ENCODE results near the gene GPR18. TPM values are rescaled to one million over a fixed set of nuclear protein-coding genes. Genes with fewer than 3 reads are reported as not detected.
"Not testable (repeated sequence)": the region's sequence is repeated elsewhere in the genome, so short reads cannot be mapped to it uniquely, and the experiment has no call there.

The GPR18 gene
- total RNA-seq, 1 donor from 2014 or later = not detected

DNA sequence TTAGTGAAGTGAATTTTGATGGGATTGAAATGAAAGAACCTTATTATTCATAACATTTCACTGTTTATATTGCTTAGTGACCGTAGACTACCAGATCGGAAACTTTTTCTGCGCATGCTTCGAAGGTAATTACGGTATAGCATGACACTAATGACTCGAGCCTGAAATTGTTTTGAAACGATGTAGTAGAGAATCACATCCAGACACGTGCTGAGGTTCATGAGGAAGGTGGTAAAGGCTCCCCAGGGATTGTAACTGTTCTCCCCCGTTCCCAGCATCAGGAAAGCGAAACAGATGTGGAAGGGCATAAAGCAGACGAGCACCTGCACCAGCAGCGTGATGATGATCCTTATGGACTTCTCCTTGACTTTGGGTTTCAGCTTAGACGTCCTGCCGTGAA is 3.3 kb downstream of the GPR18 start:
- DNase-seq (ENCODE audit: low read depth) (no peak), FAIRE-seq (no peak)

DNA sequence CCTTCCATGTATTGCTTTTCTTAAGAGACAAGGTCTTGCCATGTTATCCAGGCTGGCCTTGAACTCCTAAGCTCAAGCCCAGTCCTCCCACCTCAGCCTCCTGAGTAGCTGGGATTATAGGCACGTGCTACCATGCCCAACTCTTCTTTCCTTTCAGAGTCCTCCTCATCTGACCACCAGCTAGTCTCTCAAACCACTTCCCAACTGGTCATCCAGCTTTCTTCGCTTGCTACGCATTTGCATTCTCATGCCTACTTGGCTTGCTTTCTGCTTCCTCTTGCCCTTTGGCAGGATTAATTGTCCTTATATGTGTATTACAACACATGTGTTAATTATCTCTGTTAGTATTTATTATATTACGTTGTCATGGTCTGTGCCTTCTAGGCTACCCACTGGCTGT is 6.3 kb downstream of the GPR18 start:
- TF ChIP-seq, protein P1, sequence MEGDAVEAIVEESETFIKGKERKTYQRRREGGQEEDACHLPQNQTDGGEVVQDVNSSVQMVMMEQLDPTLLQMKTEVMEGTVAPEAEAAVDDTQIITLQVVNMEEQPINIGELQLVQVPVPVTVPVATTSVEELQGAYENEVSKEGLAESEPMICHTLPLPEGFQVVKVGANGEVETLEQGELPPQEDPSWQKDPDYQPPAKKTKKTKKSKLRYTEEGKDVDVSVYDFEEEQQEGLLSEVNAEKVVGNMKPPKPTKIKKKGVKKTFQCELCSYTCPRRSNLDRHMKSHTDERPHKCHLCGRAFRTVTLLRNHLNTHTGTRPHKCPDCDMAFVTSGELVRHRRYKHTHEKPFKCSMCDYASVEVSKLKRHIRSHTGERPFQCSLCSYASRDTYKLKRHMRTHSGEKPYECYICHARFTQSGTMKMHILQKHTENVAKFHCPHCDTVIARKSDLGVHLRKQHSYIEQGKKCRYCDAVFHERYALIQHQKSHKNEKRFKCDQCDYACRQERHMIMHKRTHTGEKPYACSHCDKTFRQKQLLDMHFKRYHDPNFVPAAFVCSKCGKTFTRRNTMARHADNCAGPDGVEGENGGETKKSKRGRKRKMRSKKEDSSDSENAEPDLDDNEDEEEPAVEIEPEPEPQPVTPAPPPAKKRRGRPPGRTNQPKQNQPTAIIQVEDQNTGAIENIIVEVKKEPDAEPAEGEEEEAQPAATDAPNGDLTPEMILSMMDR (IDR thresholded peaks at IDR 0.05; ENCODE audit: insufficient read depth, low read length, severe bottlenecking) = no peak
- FAIRE-seq = no peak
- no peak for DNase-seq (ENCODE audit: low read depth)
- Histone ChIP-seq H3K4me3 (ENCODE audit: low read depth, low read length) (no peak overlapping the region), H3K27me3 (ENCODE audit: control insufficient read depth, insufficient read depth, low read length) (no peaks in the 10 kb centered on the region), H3K36me3 (ENCODE audit: control insufficient read depth, insufficient read depth, low read length) (peaks cover 2% of the 10 kb centered on the region)

More for the DNA sequence above, 3.3 kb downstream of the GPR18 start:
- TF ChIP-seq, protein P1 (IDR thresholded peaks at IDR 0.05; ENCODE audit: insufficient read depth, low read length, severe bottlenecking) = no peak
- Histone ChIP-seq H3K4me3 (ENCODE audit: low read depth, low read length) (no peak overlapping the region), H3K27me3 (ENCODE audit: control insufficient read depth, insufficient read depth, low read length) (no peaks in the 10 kb centered on the region), H3K36me3 (ENCODE audit: control insufficient read depth, insufficient read depth, low read length) (peaks cover 2% of the 10 kb centered on the region)

DNA sequence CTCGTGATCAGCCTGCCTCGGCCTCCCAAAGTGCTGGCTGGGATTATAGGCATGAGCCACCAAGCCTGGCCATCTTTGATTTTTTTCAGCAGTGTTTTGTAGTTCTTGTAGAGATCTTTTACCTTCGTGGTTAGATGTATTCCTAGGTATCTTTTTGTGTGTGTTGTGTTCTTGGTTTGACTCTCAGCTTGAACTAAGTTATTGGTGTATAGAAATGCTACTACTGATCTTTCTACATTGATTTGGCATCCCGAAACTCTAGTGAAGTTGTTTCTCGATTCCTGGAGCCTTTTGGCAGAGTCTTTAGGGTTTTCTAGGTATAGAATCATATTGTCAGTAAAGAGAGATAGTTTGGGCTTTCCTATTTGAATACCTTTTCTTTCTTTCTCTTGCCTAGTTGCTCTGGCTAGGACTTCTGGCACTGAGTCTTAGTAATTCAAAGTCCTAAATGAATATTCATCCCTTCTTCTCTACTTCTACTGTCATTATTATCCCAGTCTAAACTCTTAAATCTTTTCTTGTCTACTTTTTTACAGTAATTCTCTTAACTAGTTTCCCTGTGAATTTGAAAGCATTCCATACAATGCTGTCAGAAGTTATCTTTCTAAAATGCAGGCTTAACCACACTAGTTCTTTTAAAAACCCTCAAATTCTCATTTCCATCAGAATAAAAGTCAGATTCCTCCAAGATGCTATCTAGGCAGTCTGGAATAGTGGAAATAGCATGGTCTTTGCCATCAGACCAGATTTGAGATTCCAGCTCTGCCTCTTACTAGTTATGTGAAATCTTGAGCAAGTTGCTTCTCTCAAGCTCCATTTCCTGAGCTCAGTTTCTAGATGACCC is 7.0 kb downstream of the GPR18 start:
- TF ChIP-seq, protein P1 (IDR thresholded peaks at IDR 0.05; ENCODE audit: insufficient read depth, low read length, severe bottlenecking) = no peak
- Histone ChIP-seq H3K36me3 (ENCODE audit: control insufficient read depth, insufficient read depth, low read length) (peaks cover 2% of the 10 kb centered on the region), H3K27me3 (ENCODE audit: control insufficient read depth, insufficient read depth, low read length) (no peaks in the 10 kb centered on the region), H3K4me3 (ENCODE audit: low read depth, low read length) (no peak overlapping the region)
- no peak for DNase-seq (ENCODE audit: low read depth)
- FAIRE-seq = no peak

DNA sequence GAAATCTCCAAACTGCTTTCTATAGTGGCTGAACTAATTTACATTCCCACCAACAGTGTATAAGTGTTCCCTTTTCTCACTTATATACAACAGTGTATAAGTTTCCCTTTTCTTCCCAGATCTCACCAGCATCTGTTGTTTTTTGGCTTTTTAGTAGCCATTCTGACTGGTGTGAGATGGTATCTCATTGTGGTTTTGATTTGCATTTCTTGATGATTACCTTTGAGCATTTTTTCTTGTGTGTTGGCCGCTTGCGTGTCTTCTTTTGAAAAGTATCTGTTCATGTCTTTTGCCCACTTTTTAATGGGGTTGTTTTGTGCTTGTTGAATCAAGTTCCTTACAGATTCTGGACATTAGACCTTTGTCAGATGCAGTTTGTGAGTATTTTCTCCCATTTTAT is 8.6 kb downstream of the GPR18 start:
- H3K36me3 ChIP-seq (ENCODE audit: control insufficient read depth, insufficient read depth, low read length); DNase-seq (ENCODE audit: low read depth); H3K27me3 ChIP-seq (ENCODE audit: control insufficient read depth, insufficient read depth, low read length); H3K4me3 ChIP-seq (ENCODE audit: low read depth, low read length); FAIRE-seq: not testable (repeated sequence)

DNA sequence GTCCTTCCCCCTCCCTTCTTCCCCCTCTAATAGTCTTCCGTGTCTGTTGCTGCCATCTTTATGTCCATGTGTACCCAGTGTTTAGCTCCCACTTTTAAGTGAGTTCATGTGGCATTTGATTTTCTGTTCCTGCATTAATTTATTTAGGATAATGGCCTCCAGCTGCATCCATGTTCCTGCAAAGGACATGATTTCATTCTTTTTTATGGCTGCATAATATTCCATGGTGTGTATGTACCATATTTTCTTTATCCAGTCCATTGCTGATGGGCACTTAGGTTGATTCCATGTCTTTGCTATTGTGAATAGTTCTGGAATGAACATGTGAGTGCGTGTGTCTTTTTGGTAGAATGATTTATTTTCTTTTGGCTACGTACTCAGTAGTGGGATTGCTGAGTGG is 9.0 kb downstream of the GPR18 start:
- not testable (repeated sequence) for H3K36me3 ChIP-seq (ENCODE audit: control insufficient read depth, insufficient read depth, low read length); H3K27me3 ChIP-seq (ENCODE audit: control insufficient read depth, insufficient read depth, low read length); H3K4me3 ChIP-seq (ENCODE audit: low read depth, low read length); FAIRE-seq; DNase-seq (ENCODE audit: low read depth)

DNA sequence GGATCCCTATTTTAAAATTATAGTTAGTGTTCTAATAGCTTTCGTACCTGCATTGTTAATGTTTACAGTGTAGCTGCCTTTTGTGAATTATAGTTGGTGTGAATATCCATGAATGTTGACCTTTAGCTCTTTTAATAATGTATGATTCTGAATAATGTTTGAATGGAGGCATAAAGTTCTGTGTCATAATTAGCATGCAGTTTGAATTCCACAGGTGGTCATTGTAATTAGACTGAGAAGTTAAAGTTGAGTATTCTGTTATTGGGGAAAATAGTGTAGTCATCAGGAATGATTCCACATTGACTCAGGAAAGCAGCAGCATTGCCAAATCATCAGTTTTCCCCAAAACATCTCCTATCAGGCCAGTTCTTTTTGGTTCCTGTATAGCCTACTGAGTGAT is 12.1 kb downstream of the GPR18 start:
- DNase-seq (ENCODE audit: low read depth) (no peak), FAIRE-seq (no peak)
- no peak overlapping the region for H3K4me3 ChIP-seq (ENCODE audit: low read depth, low read length)
- no peaks in the 10 kb centered on the region for H3K27me3 ChIP-seq (ENCODE audit: control insufficient read depth, insufficient read depth, low read length)
- no peaks in the 10 kb centered on the region for H3K36me3 ChIP-seq (ENCODE audit: control insufficient read depth, insufficient read depth, low read length)
- TF ChIP-seq, protein P1 (IDR thresholded peaks at IDR 0.05; ENCODE audit: insufficient read depth, low read length, severe bottlenecking) = no peak
